Subcutaneous adipose tissue (tissue), 4 donors: ENCODE data around the gene KITLG. TPM values are rescaled to one million over a fixed set of nuclear protein-coding genes. Genes with fewer than 3 reads are reported as not detected.

ENCODE experiments used
- CTCF ChIP-seq: fragments of 450-650 bp; IDR thresholded peaks from one replicate; pipeline ENCODE4 v1.5.1; 2016; ENCODE audit warnings: low read depth, mild to moderate bottlenecking, control low read depth, antibody characterized with exemption, moderate library complexity
- total RNA-seq, 4 donors: library from RNA; depleted of rRNA; stranded (reverse); fragments of >200 nt; gene quantifications; one replicate each; pipeline ENCODE4 v1.1.0, GENCODE V29; 2016

The KITLG gene
- total RNA-seq, 4 donors from 2014 or later = 14.1 to 24.7 (median 18.8) TPM

GRCh38 chr12:88516811-88517210 lies 63.5 kb downstream of the KITLG start:
- TF ChIP-seq CTCF = no peak

- TF ChIP-seq CTCF = no peak
Measured at GRCh38 chr12:88510843-88511242, 69.4 kb downstream of the KITLG start.

- TF ChIP-seq CTCF = no peak
Measured at GRCh38 chr12:88509851-88510250, 70.4 kb downstream of the KITLG start.

- TF ChIP-seq CTCF = no peak
Measured at GRCh38 chr12:88509347-88509746, 70.9 kb downstream of the KITLG start.

GRCh38 chr12:88507270-88507669 lies 73.0 kb downstream of the KITLG start:
- TF ChIP-seq CTCF = no peak

GRCh38 chr12:88505696-88506095 lies 74.6 kb downstream of the KITLG start:
- no peak for TF ChIP-seq CTCF

GRCh38 chr12:88503281-88503703 lies 77.0 kb downstream of the KITLG start:
- TF ChIP-seq CTCF = no peak
